ENCODE results near the gene SDS. TPM values are rescaled to one million over a fixed set of nuclear protein-coding genes. Genes with fewer than 3 reads are reported as not detected.

Gene SDS
- total RNA-seq, 1 experiment from 2014 or later = not detected

GRCh38 chr12:113409462-113410124, 5.9 kb upstream of the SDS start:
- Histone ChIP-seq H3K4me2 (no peak overlapping the region), H4K20me1 (ENCODE audit: insufficient read depth) (no peaks in the 10 kb centered on the region), H3K9me3 (ENCODE audit: insufficient read depth, low read depth) (no peaks in the 10 kb centered on the region), H3K9me2 (ENCODE audit: insufficient read depth) (no peaks in the 10 kb centered on the region), H3K79me2 (ENCODE audit: low read depth) (no peaks in the 10 kb centered on the region), H2AFZ (no peak overlapping the region), H3K36me3 (ENCODE audit: low read depth) (no peaks in the 10 kb centered on the region), H3K4me1 (replicated peaks; ENCODE audit: insufficient read depth) (no peaks in the 10 kb centered on the region), H3F3A (ENCODE audit: insufficient read depth, low read depth) (peaks cover 2% of the 10 kb centered on the region; the same call in 1 of the 2 replicates), H3K27ac (no peak overlapping the region), H3K4me3 (no peak overlapping the region), H3K27me3 (ENCODE audit: insufficient read depth, low read depth) (no peaks in the 10 kb centered on the region)
- ChIA-PET CTCF (no interaction called here), POLR2A (ENCODE audit: unreplicated experiment) (no interaction called here)
- BruUV-seq (replicated peaks) = no TSS peak
- TF ChIP-seq EZH2 (IDR thresholded peaks at IDR 0.05; ENCODE audit: low read depth) = no peak
- TF ChIP-seq CTCF (conservative IDR thresholded peaks at IDR 0.05) = no peak
- DNase-seq = no peak
- intact Hi-C loops (cut with micrococcal nuclease; ENCODE audit: unreplicated experiment) = no loop called here

GRCh38 chr12:113408756-113409298, 5.1 kb upstream of the SDS start:
- BruUV-seq (replicated peaks) = no TSS peak

More at GRCh38 chr12:113408756-113409298, 5.1 kb upstream of the SDS start:
- ChIA-PET CTCF (no interaction called here), POLR2A (ENCODE audit: unreplicated experiment) (no interaction called here)
- Histone ChIP-seq H3K27me3 (ENCODE audit: insufficient read depth, low read depth) (no peaks in the 10 kb centered on the region), H3K27ac (no peak overlapping the region), H3K79me2 (ENCODE audit: low read depth) (no peaks in the 10 kb centered on the region), H3K4me2 (no peak overlapping the region), H3K9me2 (ENCODE audit: insufficient read depth) (no peaks in the 10 kb centered on the region), H3F3A (ENCODE audit: insufficient read depth, low read depth) (peaks cover 7% of the 10 kb centered on the region; the same call in 1 of the 2 replicates), H3K9me3 (ENCODE audit: insufficient read depth, low read depth) (no peaks in the 10 kb centered on the region), H2AFZ (no peak overlapping the region), H3K36me3 (ENCODE audit: low read depth) (no peaks in the 10 kb centered on the region), H4K20me1 (ENCODE audit: insufficient read depth) (no peaks in the 10 kb centered on the region), H3K4me3 (no peak overlapping the region), H3K4me1 (replicated peaks; ENCODE audit: insufficient read depth) (no peaks in the 10 kb centered on the region)
- TF ChIP-seq EZH2 (IDR thresholded peaks at IDR 0.05; ENCODE audit: low read depth) = no peak
- TF ChIP-seq CTCF (conservative IDR thresholded peaks at IDR 0.05) = no peak
- DNase-seq = no peak
- intact Hi-C loops (cut with micrococcal nuclease; ENCODE audit: unreplicated experiment) = no loop called here

Measured in PC-9 (cell line).